Ishikawa (cell line): ENCODE measurements around the gene TRAPPC1.

Source experiments
- CREB1 ChIP-seq: IDR thresholded peaks from 2 replicates; pipeline ENCODE4 v1.6.1; 2012; ENCODE audit warnings: low read depth
- EP300 ChIP-seq: IDR thresholded peaks from 2 replicates; pipeline ENCODE4 v1.6.1; 2012; ENCODE audit warnings: borderline replicate concordance
- FOXM1 ChIP-seq: IDR thresholded peaks from 2 replicates; pipeline ENCODE4 v1.6.1; 2012; ENCODE audit warnings: low read depth, borderline replicate concordance
- MAX ChIP-seq: IDR thresholded peaks from 2 replicates; pipeline ENCODE4 v1.6.1; 2012
- NFIC ChIP-seq: IDR thresholded peaks from 2 replicates; pipeline ENCODE4 v1.6.1; 2012
- RAD21 ChIP-seq: IDR thresholded peaks from 2 replicates; pipeline ENCODE4 v1.6.1; 2012; ENCODE audit warnings: low read depth
- REST ChIP-seq: IDR thresholded peaks from 2 replicates; pipeline ENCODE4 v1.6.1; 2012; ENCODE audit warnings: low read depth, mild to moderate bottlenecking
- TAF1 ChIP-seq: IDR thresholded peaks from 2 replicates; pipeline ENCODE4 v1.6.1; 2012; ENCODE audit warnings: low read depth, mild to moderate bottlenecking
- TEAD4 ChIP-seq: IDR thresholded peaks from 2 replicates; pipeline ENCODE4 v1.6.1; 2012
- USF1 ChIP-seq: IDR thresholded peaks from 2 replicates; pipeline ENCODE4 v1.6.1; 2012
- YY1 ChIP-seq: IDR thresholded peaks from 2 replicates; pipeline ENCODE4 v1.6.1; 2012; ENCODE audit warnings: low read depth
- ZBTB7A ChIP-seq: IDR thresholded peaks from 2 replicates; pipeline ENCODE4 v1.6.1; 2012; ENCODE audit warnings: low read depth

GRCh38 chr17:7932483-7932891, 741 bp upstream of the TRAPPC1 start:
- TF ChIP-seq EP300 (no peak), RAD21 (no peak), YY1 (no peak), REST (no peak), MAX (no peak), NFIC (no peak), FOXM1 (no peak), ZBTB7A (no peak), TEAD4 (no peak), CREB1 (no peak), TAF1 (no peak), USF1 (no peak)
